Measurements from ENCODE around the gene RHOBTB3. TPM values are rescaled to one million over a fixed set of nuclear protein-coding genes. Genes with fewer than 3 reads are reported as not detected.

The RHOBTB3 gene
- total RNA-seq (ENCODE audit: low replicate concordance), result 82.2 and 86.9 TPM in 2 replicates

- TF ChIP-seq CTCF (IDR thresholded peaks at IDR 0.05; ENCODE audit: insufficient read depth, low read length), result no peak
- DNase-seq (ENCODE audit: low read depth), result peak; percentile 94
Measured at GRCh38 chr5:95730730-95731570, at the start of gene RHOBTB3. RHOBTB3 (plus strand) TSS chr5:95731336; CDS start chr5:95731683, 347 bp downstream.

GRCh38 chr5:95682891-95683290, 48.2 kb upstream of the RHOBTB3 start, which contains the start of gene SPATA9:
SPATA9 (minus strand) TSS chr5:95682991; CDS start chr5:95682854, 137 bp downstream.
- no peak within 1 kb of the TSS for H3K4me3 ChIP-seq (ENCODE audit: low read depth, low read length)
- DNase-seq (ENCODE audit: low read depth), result no peak
- TF ChIP-seq CTCF (IDR thresholded peaks at IDR 0.05; ENCODE audit: insufficient read depth, low read length), result no peak

More at GRCh38 chr5:95730730-95731570, at the start of gene RHOBTB3:
- H3K4me3 ChIP-seq (ENCODE audit: low read depth, low read length), result peak within 1 kb of the TSS; percentile 88

GRCh38 chr5:95684361-95684760, 46.8 kb upstream of the RHOBTB3 start:
- DNase-seq (ENCODE audit: low read depth), result no peak
- no peak overlapping the region for H3K4me3 ChIP-seq (ENCODE audit: low read depth, low read length)
- no peak for TF ChIP-seq CTCF (IDR thresholded peaks at IDR 0.05; ENCODE audit: insufficient read depth, low read length)

GRCh38 chr5:95686651-95687050, 44.5 kb upstream of the RHOBTB3 start:
- DNase-seq (ENCODE audit: low read depth), result peak; percentile 11
- TF ChIP-seq CTCF (IDR thresholded peaks at IDR 0.05; ENCODE audit: insufficient read depth, low read length), result no peak
- H3K4me3 ChIP-seq (ENCODE audit: low read depth, low read length), result no peak overlapping the region

- no peak for DNase-seq (ENCODE audit: low read depth)
- H3K4me3 ChIP-seq (ENCODE audit: low read depth, low read length), result no peak overlapping the region
- no peak for TF ChIP-seq CTCF (IDR thresholded peaks at IDR 0.05; ENCODE audit: insufficient read depth, low read length)
Measured at GRCh38 chr5:95689680-95690079, 41.5 kb upstream of the RHOBTB3 start.

GRCh38 chr5:95690333-95690732, 40.8 kb upstream of the RHOBTB3 start:
- DNase-seq (ENCODE audit: low read depth), result no peak
- no peak for TF ChIP-seq CTCF (IDR thresholded peaks at IDR 0.05; ENCODE audit: insufficient read depth, low read length)
- H3K4me3 ChIP-seq (ENCODE audit: low read depth, low read length), result no peak overlapping the region

Measured in fibroblast of the aortic adventitia (primary cell).